ENCODE data around the gene KCND2.

- TF ChIP-seq CTCF (IDR thresholded peaks at IDR 0.05 in 4 of 5, conservative IDR thresholded peaks at IDR 0.05 in 1 of 5) (no peak), POLR2A (IDR thresholded peaks at IDR 0.05) (no peak)
These were observed 191.1 kb downstream of the KCND2 start for GRCh38 chr7:120464104-120464503.

Measured in gastrocnemius medialis (tissue), 4 donors.